CD4-positive, CD25-positive, alpha-beta regulatory T cell (primary cell): ENCODE data around the gene C1QTNF2. TPM values are rescaled to one million over a fixed set of nuclear protein-coding genes. Genes with fewer than 3 reads are reported as not detected.
"Not testable (repeated sequence)": the region's sequence is repeated elsewhere in the genome, so short reads cannot be mapped to it uniquely, and the experiment has no call there.

Experiments used
- ATAC-seq, 2 donors: fragments of 150-1000 bp; cut with Tn5 transposase; one replicate each; pipeline ENCODE4 v1.10.0; 2021; ENCODE audit warnings: low read depth in 2 of 2, moderate number of reproducible peaks in 2 of 2, moderate library complexity in 1 of 2
- DNase-seq, 3 donors: peaks; one replicate each; pipeline versions ENCODE4 v3.0.0 to v3.0.0-alpha.2; 2012 to 2022; ENCODE audit warnings: mixed read lengths in 1 of 3
- H3K27ac ChIP-seq: one replicate; pipeline ENCODE4 v1.7.0; 2013; ENCODE audit warnings: mild to moderate bottlenecking, low read length; ENCODE audit not compliant: insufficient read depth, poor library complexity, severe bottlenecking
- H3K27me3 ChIP-seq: one replicate; pipeline ENCODE4 v1.7.0; 2013; ENCODE audit warnings: low read length; ENCODE audit not compliant: control insufficient read depth, insufficient read depth
- H3K36me3 ChIP-seq: one replicate; pipeline ENCODE4 v1.7.0; 2013; ENCODE audit warnings: mild to moderate bottlenecking, low read length, moderate library complexity; ENCODE audit not compliant: control insufficient read depth, insufficient read depth
- H3K4me1 ChIP-seq: 2 replicates; pipeline ENCODE4 v1.7.0; 2013; ENCODE audit warnings: mild to moderate bottlenecking, low read length; ENCODE audit not compliant: insufficient read depth, control insufficient read depth, poor library complexity, severe bottlenecking
- H3K4me3 ChIP-seq: one replicate; pipeline ENCODE4 v1.7.0; 2013; ENCODE audit warnings: low read depth, mild to moderate bottlenecking, low read length, moderate library complexity
- H3K9me3 ChIP-seq, 2 experiments: 1 replicate in 1 of 2; 2 replicates in 1 of 2; pipeline ENCODE4 v1.7.0; 2013; ENCODE audit warnings: low read length in 2 of 2, mild to moderate bottlenecking in 1 of 2, moderate library complexity in 1 of 2; ENCODE audit not compliant: control insufficient read depth in 2 of 2
- H3K27ac Mint-ChIP-seq, 3 donors: one replicate each; pipeline ENCODE4 v1.8.0; 2020 to 2022; ENCODE audit warnings: mild to moderate bottlenecking in 3 of 3, mixed read lengths in 3 of 3, moderate library complexity in 2 of 3
- H3K27me3 Mint-ChIP-seq: one replicate; pipeline ENCODE4 v1.8.0; 2022; ENCODE audit warnings: mild to moderate bottlenecking, mixed read lengths
- H3K36me3 Mint-ChIP-seq: one replicate; pipeline ENCODE4 v1.8.0; 2020; ENCODE audit warnings: mixed read lengths
- H3K4me1 Mint-ChIP-seq, 4 donors: one replicate each; pipeline ENCODE4 v1.8.0; 2020 to 2022; ENCODE audit warnings: mixed read lengths in 4 of 4, mild to moderate bottlenecking in 1 of 4
- H3K4me3 Mint-ChIP-seq, 4 donors: one replicate each; pipeline ENCODE4 v1.8.0; 2020 to 2022; ENCODE audit warnings: mild to moderate bottlenecking in 4 of 4, mixed read lengths in 4 of 4, moderate library complexity in 3 of 4
- H3K9me3 Mint-ChIP-seq, 7 donors: one replicate each; pipeline ENCODE4 v1.8.0; 2020 to 2022; ENCODE audit warnings: mixed read lengths in 7 of 7, mild to moderate bottlenecking in 3 of 7, moderate library complexity in 2 of 7
- polyA plus RNA-seq, 4 donors: library from polyadenylated mRNA; unstranded; fragments of 300-500 nt; fragmentation: Illumina TruSeq; gene quantifications; one replicate each; pipeline ENCODE4 v1.2.3, GENCODE V29; 2021
- total RNA-seq: library from RNA; stranded (reverse); gene quantifications from one replicate; pipeline ENCODE4 v1.2.3, GENCODE V29; 2022

Gene C1QTNF2
- total and polyA plus RNA-seq, 5 donors from 2014 or later, result not detected

DNA sequence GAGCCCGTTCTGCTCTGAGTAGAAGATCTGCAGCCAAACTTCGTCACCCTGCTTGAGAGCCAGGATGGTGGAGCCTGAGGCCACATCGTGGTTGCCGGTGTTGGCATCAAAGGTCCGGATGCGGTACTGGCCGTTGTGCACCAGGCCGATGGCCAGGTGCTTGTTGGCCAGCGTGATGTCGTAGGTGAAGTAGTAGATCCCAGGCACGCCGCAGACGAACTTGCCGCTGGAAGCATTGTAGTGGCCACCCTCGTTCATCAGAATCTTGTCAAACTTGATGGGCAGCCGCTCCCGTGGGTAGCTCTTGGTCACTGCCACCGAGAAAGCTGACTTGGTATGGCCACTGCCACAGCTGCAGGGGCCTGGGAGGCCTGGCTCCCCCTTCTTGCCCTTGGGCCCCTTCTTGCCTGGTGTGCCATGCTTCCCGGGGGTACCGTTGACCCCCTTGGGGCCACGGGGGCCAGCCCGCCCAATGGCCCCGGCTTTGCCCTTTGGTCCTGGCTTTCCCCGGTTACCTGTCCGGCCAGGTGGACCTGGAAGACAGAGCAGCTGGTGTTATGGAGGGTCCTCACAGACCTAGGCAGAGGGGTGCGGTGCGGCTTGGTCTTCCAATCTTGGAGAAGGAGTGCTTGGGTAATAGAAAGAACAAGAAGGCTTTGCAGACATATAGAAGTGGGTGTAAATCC, 21.0 kb downstream of the C1QTNF2 start:
- H3K4me3 Mint-ChIP-seq, result no peak overlapping the region
- no peaks in the 10 kb centered on the region for H3K36me3 Mint-ChIP-seq
- Histone ChIP-seq H3K36me3 (no peaks in the 10 kb centered on the region), H3K9me3 (no peaks in the 10 kb centered on the region), H3K27ac (no peak overlapping the region), H3K4me1 (peaks cover 5% of the 10 kb centered on the region), H3K27me3 (no peaks in the 10 kb centered on the region), H3K4me3 (no peak overlapping the region)
- H3K27ac Mint-ChIP-seq, result no peak overlapping the region
- DNase-seq (no peak), ATAC-seq (no peak)
- peaks cover 0 to 4% (median 0%) of the 10 kb centered on the region in 4 donors for H3K4me1 Mint-ChIP-seq
- H3K27me3 Mint-ChIP-seq, result peaks cover 4% of the 10 kb centered on the region
- no peaks in the 10 kb centered on the region for H3K9me3 Mint-ChIP-seq

DNA sequence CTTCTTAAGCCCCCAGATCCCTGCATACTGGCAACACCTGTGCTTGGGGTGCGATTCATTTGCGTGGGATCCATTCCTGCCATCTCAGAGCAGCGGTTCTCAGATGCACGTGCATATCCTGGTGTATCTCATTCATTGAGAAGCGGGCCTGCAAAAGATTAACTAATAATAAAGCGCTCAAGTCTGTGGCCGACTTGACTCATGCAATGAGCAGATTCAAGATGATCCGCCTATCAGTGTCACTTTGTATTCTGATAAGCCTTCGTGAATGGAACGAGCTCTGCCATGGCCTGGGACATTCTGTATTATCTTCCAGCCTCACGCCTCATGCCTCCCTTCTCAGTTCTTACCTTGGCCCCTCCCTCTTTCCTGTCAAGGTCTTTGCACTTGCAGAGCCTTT, 22.3 kb downstream of the C1QTNF2 start:
- Mint-ChIP-seq H3K9me3 (no peaks in the 10 kb centered on the region), H3K36me3 (no peaks in the 10 kb centered on the region), H3K4me3 (no peak overlapping the region), H3K4me1 (peaks cover 0 to 6% (median 0%) of the 10 kb centered on the region in 4 donors), H3K27me3 (peaks cover 4% of the 10 kb centered on the region), H3K27ac (no peak overlapping the region)
- no peak overlapping the region for H3K27ac ChIP-seq
- H3K4me1 ChIP-seq, result peaks cover 5% of the 10 kb centered on the region
- H3K9me3 ChIP-seq, result no peaks in the 10 kb centered on the region
- ATAC-seq (no peak), DNase-seq (no peak)
- H3K36me3 ChIP-seq, result no peaks in the 10 kb centered on the region
- H3K4me3 ChIP-seq, result no peak overlapping the region
- H3K27me3 ChIP-seq, result no peaks in the 10 kb centered on the region

DNA sequence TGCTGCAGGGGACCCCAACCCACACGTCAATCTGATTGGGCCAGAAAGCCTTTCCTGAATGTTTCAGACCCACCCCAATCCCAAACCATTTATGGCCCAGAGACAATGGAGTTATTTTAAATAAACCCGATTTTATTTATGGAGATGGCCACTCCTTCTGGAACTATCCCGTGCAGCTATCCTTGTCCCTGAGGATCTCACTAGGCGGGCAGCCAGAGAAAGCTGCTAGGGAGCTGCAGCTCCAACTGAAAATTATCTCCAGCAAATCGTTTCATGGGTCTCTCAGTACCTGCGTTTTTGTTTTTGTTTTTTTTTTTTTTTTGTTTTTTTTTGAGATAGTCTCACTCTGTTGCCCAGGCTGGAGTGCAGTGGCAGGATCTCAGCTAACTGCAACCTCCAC, 23.0 kb downstream of the C1QTNF2 start:
- Histone ChIP-seq H3K27ac (no peak overlapping the region), H3K36me3 (no peaks in the 10 kb centered on the region), H3K4me3 (no peak overlapping the region), H3K27me3 (no peaks in the 10 kb centered on the region), H3K9me3 (no peaks in the 10 kb centered on the region), H3K4me1 (peaks cover 5% of the 10 kb centered on the region)
- ATAC-seq, result no peak
- H3K36me3 Mint-ChIP-seq, result no peaks in the 10 kb centered on the region
- no peaks in the 10 kb centered on the region for H3K9me3 Mint-ChIP-seq
- peaks cover 4% of the 10 kb centered on the region for H3K27me3 Mint-ChIP-seq
- peaks cover 0 to 6% (median 0%) of the 10 kb centered on the region in 4 donors for H3K4me1 Mint-ChIP-seq
- H3K4me3 Mint-ChIP-seq, result no peak overlapping the region
- no peak for DNase-seq
- no peak overlapping the region for H3K27ac Mint-ChIP-seq

DNA sequence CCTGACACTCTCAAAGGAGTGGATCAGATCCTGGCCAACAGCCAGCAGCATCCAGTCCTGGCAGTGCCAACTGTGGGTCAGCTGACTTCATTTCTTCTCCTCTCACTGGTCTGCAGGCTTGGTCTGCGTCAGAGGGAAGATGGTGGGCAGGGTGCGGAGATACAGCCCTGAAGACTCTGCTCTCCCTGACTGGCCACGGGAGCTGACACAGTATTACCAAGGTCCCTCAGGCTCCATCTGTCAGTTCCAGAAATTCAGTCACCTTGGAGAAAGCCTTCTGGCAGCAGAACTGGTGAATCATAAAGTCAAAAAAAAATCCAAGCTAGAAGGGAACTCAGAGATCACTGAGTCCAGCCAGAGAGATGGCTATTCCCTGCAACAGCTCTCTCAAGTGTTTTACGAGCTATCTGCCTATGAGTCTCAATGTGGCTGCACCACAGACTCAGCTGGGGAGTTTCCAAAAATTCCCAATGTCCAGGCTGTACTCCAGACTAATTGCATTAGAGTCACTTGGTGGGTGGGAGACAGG, 27.9 kb downstream of the C1QTNF2 start:
- no peaks in the 10 kb centered on the region for H3K9me3 ChIP-seq
- H3K4me1 Mint-ChIP-seq, result peaks cover 0 to 6% (median 0%) of the 10 kb centered on the region in 4 donors
- no peaks in the 10 kb centered on the region for H3K36me3 ChIP-seq
- H3K4me3 Mint-ChIP-seq, result no peak overlapping the region
- H3K27ac Mint-ChIP-seq, result no peak overlapping the region
- H3K27me3 Mint-ChIP-seq, result peaks cover under 1% of the 10 kb centered on the region
- no peak for DNase-seq
- no peak for ATAC-seq
- H3K27ac ChIP-seq, result no peak overlapping the region
- peaks cover 5% of the 10 kb centered on the region for H3K4me1 ChIP-seq
- H3K4me3 ChIP-seq, result no peak overlapping the region
- no peaks in the 10 kb centered on the region for H3K36me3 Mint-ChIP-seq
- no peaks in the 10 kb centered on the region for H3K9me3 Mint-ChIP-seq
- H3K27me3 ChIP-seq, result no peaks in the 10 kb centered on the region

DNA sequence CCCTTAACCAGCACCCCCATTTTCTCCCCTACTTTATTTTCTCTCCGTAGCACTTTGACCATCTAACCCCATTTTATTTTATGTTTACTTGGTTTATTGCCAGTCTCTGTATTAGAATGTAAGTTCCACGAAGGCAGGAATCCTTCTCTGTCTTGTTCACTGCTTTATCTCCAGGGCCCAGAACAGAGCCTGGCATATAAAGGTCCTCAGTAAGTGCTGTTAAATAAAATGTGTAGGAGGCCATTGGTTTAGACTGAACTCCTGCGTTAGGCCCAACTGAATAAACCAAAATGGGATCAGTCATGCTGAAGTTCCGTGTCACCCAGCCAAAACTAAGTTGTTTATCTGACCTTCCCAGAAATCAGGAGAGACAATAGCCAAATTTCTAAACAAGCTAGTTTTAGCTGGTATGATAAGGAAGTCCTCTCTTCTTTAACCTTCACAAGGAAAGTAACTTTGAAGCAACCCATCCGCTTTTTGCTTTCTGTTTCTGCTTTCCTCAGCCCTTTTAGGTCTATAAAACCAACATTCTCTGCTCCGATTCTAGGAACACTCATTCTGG, 29.0 kb downstream of the C1QTNF2 start:
- H3K4me3 Mint-ChIP-seq, result no peak overlapping the region
- H3K27me3 Mint-ChIP-seq, result peaks cover 11% of the 10 kb centered on the region
- Histone ChIP-seq H3K4me3 (no peak overlapping the region), H3K9me3 (no peaks in the 10 kb centered on the region), H3K4me1 (peaks cover 5% of the 10 kb centered on the region), H3K27me3 (no peaks in the 10 kb centered on the region), H3K27ac (no peak overlapping the region), H3K36me3 (no peaks in the 10 kb centered on the region)
- H3K9me3 Mint-ChIP-seq, result no peaks in the 10 kb centered on the region
- no peak overlapping the region for H3K27ac Mint-ChIP-seq
- no peaks in the 10 kb centered on the region for H3K36me3 Mint-ChIP-seq
- DNase-seq, result no peak
- no peak for ATAC-seq
- peaks cover 0 to 6% (median 0%) of the 10 kb centered on the region in 4 donors for H3K4me1 Mint-ChIP-seq

DNA sequence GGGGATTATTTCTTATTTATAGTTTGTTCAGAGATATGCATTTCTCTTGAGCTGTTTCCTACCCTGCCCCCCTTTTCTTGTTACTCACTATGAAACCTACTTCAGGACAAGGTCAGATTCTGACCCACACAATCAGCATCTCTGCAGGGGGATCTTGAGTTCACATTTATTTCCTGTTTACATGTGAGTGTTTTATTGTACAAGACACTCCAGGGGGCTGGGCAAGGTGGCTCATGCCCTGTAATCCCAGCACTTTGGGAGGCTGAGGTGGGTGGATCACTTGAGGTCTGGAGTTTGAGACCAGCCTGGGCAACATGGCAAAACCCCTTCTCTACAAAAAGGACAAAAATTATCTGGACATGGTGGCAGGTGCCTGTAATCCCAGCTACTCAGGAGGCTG, 29.9 kb downstream of the C1QTNF2 start:
- H3K4me3 Mint-ChIP-seq, ATAC-seq, H3K27me3 ChIP-seq, H3K27ac Mint-ChIP-seq, H3K4me1 Mint-ChIP-seq, H3K36me3 Mint-ChIP-seq, H3K27ac ChIP-seq, H3K9me3 Mint-ChIP-seq, DNase-seq, H3K36me3 ChIP-seq, H3K4me3 ChIP-seq, H3K9me3 ChIP-seq, H3K4me1 ChIP-seq: not testable (repeated sequence)
- peaks cover 18% of the 10 kb centered on the region for H3K27me3 Mint-ChIP-seq

DNA sequence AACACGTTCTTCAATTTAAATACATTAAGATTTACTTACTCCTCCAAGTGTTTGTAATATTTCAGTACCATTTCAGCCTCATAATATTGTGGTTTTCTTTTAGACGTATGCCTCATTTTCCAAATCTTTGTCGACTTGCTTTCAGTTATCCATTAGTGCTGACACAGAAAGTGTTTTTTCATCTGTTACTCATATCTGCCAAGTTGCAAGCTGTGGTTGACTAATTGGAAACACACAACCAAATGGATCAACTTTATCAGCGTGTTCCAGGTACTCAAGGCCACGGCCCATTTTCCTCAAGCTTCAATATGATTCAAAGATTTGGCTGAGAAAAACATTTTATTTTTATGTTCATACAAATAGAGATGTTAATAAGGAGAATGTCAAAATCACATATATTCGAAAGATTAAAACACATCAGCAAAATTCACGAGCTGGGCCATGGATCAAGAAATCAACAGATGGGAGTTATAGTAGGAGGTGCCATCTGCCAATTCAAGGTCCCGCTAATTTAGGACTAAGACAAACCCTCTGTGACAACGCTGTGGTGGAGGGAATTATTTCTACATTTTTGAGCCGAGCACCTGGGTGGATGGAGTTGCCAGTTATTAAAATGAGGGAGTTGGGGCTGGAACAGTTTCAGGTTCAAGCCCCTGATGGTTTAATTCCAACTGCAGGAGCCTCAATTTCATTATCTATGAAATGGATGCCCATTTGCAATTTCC, 30.9 kb downstream of the C1QTNF2 start:
- H3K4me1 ChIP-seq, result no peaks in the 10 kb centered on the region
- no peak overlapping the region for H3K27ac ChIP-seq
- H3K9me3 ChIP-seq, result no peaks in the 10 kb centered on the region
- no peak for ATAC-seq
- H3K4me1 Mint-ChIP-seq, result peaks cover 0 to 2% (median 0%) of the 10 kb centered on the region in 4 donors
- H3K4me3 ChIP-seq, result no peak overlapping the region
- no peaks in the 10 kb centered on the region for H3K36me3 Mint-ChIP-seq
- H3K9me3 Mint-ChIP-seq, result no peaks in the 10 kb centered on the region
- H3K27me3 Mint-ChIP-seq, result peaks cover 18% of the 10 kb centered on the region
- DNase-seq, result no peak
- no peak overlapping the region for H3K4me3 Mint-ChIP-seq
- no peak overlapping the region for H3K27ac Mint-ChIP-seq
- no peaks in the 10 kb centered on the region for H3K36me3 ChIP-seq
- no peaks in the 10 kb centered on the region for H3K27me3 ChIP-seq
